Small intestine (tissue), 7 donors: ENCODE data around the gene BHLHE40. TPM values are rescaled to one million over a fixed set of nuclear protein-coding genes. Genes with fewer than 3 reads are reported as not detected.

Experiments
- DNase-seq, 2 donors: peaks; one replicate each; pipeline versions ENCODE4 v3.0.0 to v3.0.0-alpha.2; 2013
- FAIRE-seq: peaks from 2 replicates; lab custom pipeline; 2012; peaks lifted over from hg19 to GRCh38; lab: Jason Lieb, UNC
- H3K27ac ChIP-seq, 3 donors: one replicate each; pipeline ENCODE4 v1.5.1; 2013; ENCODE audit warnings: low read length in 2 of 3, mild to moderate bottlenecking in 2 of 3, control low read depth in 1 of 3, inconsistent platforms in 1 of 3, low read depth in 1 of 3, moderate library complexity in 1 of 3
- H3K27me3 ChIP-seq, 3 donors: one replicate each; pipeline ENCODE4 v1.6.1; 2013; ENCODE audit warnings: low read length in 3 of 3, inconsistent platforms in 1 of 3; ENCODE audit not compliant: control insufficient read depth in 3 of 3, insufficient read depth in 3 of 3
- H3K36me3 ChIP-seq, 3 donors: one replicate each; pipeline ENCODE4 v1.6.1; 2013; ENCODE audit warnings: low read length in 3 of 3, inconsistent platforms in 1 of 3, low read depth in 1 of 3, mild to moderate bottlenecking in 1 of 3, moderate library complexity in 1 of 3; ENCODE audit not compliant: control insufficient read depth in 3 of 3, insufficient read depth in 2 of 3
- H3K4me1 ChIP-seq, 3 donors: one replicate each; pipeline ENCODE4 v1.6.1; 2013; ENCODE audit warnings: low read length in 2 of 3, inconsistent platforms in 1 of 3, low read depth in 1 of 3, mild to moderate bottlenecking in 1 of 3, moderate library complexity in 1 of 3; ENCODE audit not compliant: control insufficient read depth in 3 of 3, insufficient read depth in 2 of 3
- H3K4me3 ChIP-seq, 3 donors: one replicate each; pipeline ENCODE4 v1.5.1; 2013; ENCODE audit warnings: low read length in 3 of 3, control low read depth in 1 of 3, inconsistent platforms in 1 of 3, low read depth in 1 of 3, mild to moderate bottlenecking in 1 of 3, moderate library complexity in 1 of 3
- H3K9me3 ChIP-seq, 2 donors: one replicate each; pipeline ENCODE4 v1.6.1; 2013; ENCODE audit warnings: low read depth in 1 of 2, low read length in 1 of 2; ENCODE audit not compliant: control insufficient read depth in 2 of 2, insufficient read depth in 1 of 2
- WGBS, 3 donors: extraction: QIAGEN DNeasy Blood & Tissue Kit; methylation state at CpG; one replicate each; pipeline ENCODE4 v1.1.7; 2013; 5-methylcytosine and 5-hydroxymethylcytosine counted together
- polyA plus RNA-seq, 4 donors: library from polyadenylated mRNA; stranded (reverse) in 3 of 4; unstranded in 1 of 4; fragments of 200-250 nt in 3 of 4; fragments of 120-200 nt in 1 of 4; gene quantifications; one replicate each; pipeline versions ENCODE4 v1.2.1 to v1.2.3, GENCODE V29; 2013
- donor health status: healthy with polysubstance abuse.
- donor health status: control.
- donor health status: control.
- donor health status: Bipolar disorder and iron deficiency.
- donor health status: healthy.

Gene BHLHE40
- polyA plus RNA-seq, 4 donors = 6.3 to 93.3 (median 19.7) TPM

GRCh38 chr3:5029715-5030114 lies 50.5 kb downstream of the BHLHE40 start:
- FAIRE-seq = no peak
- 90 to 97% (median 97%) methylated on average over 1 of the region's 1 CpG for WGBS, 3 donors

DNA sequence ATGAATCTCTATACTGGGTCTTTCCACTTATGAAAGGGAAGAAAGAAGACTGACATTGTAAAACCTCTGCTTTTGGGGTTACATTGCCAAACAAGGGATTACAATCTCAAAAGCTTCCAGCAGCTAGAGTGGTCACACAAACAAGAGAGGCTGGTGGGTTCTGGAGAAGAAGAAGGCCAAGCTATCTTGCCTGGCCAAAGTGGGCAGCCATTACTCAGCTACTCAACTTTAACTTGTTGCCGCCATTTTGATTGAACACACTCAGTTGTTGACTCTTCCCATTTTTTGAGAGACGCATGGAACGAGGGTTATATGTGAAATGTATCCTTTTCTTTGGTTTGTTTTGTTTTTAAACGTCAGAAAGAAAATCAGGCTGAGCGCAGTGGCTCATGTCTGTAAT lies 50.9 kb downstream of the BHLHE40 start:
- H3K4me3 ChIP-seq = no peak overlapping the region
- DNase-seq (no peak), FAIRE-seq (no peak)
- no peak overlapping the region for H3K27ac ChIP-seq
- no peaks in the 10 kb centered on the region for H3K36me3 ChIP-seq
- peaks cover 0 to 4% of the 10 kb centered on the region in 2 donors for H3K9me3 ChIP-seq
- WGBS, 3 donors = 94 to 95% (median 95%) methylated on average over 5 of the region's 5 CpGs
- H3K4me1 ChIP-seq = peaks cover 0 to 3% (median 0%) of the 10 kb centered on the region in 3 donors
- no peaks in the 10 kb centered on the region for H3K27me3 ChIP-seq

More at GRCh38 chr3:5029715-5030114, 50.5 kb downstream of the BHLHE40 start:
- peaks cover 0 to 4% of the 10 kb centered on the region in 2 donors for H3K9me3 ChIP-seq
- H3K4me3 ChIP-seq = no peak overlapping the region
- no peaks in the 10 kb centered on the region for H3K27me3 ChIP-seq
- no peak overlapping the region for H3K27ac ChIP-seq
- H3K4me1 ChIP-seq = peaks cover 0 to 3% (median 0%) of the 10 kb centered on the region in 3 donors
- H3K36me3 ChIP-seq = no peaks in the 10 kb centered on the region
- DNase-seq = no peak

- Histone ChIP-seq H3K9me3 (no peaks in the 10 kb centered on the region), H3K27me3 (no peaks in the 10 kb centered on the region), H3K27ac (no peak overlapping the region), H3K4me3 (no peak overlapping the region), H3K36me3 (no peaks in the 10 kb centered on the region), H3K4me1 (no peaks in the 10 kb centered on the region)
- 25 to 60% (median 37%) methylated on average over 6 of the region's 6 CpGs for WGBS, 3 donors
- FAIRE-seq = no peak
- no peak for DNase-seq
Observed at GRCh38 chr3:5032844-5033243, 53.6 kb downstream of the BHLHE40 start.

Other genes starting within 250 kb of the BHLHE40 start
- 10 to 100 TPM; 25.0 to 70.4 (median 31.6) TPM for gene ARL8B, start 142.9 kb downstream of the BHLHE40 start, polyA plus RNA-seq
- 10 to 100 TPM in 2 of 4 donors, 1 to 10 TPM in 2; 4.0 to 27.1 (median 9.1) TPM for gene EDEM1, start 208.3 kb downstream of the BHLHE40 start, polyA plus RNA-seq